A549 (cell line): ENCODE measurements around the gene SEMA6B. TPM values are rescaled to one million over a fixed set of nuclear protein-coding genes. Genes with fewer than 3 reads are reported as not detected.

Experiments
- ATAC-seq, 2 experiments: fragments of 200-7000 bp in 1 of 2; fragments of >200 bp in 1 of 2; cut with Nextera tagmentation in 1 of 2; cut with Tn5 transposase in 1 of 2; 3 replicates each; pipeline versions ENCODE4 v1.8.0 to v1.9.1; 2018 to 2020; ENCODE audit warnings: mild to moderate bottlenecking in 1 of 2, moderate library complexity in 1 of 2
- CTCF ChIA-PET: fragments of 300-600 bp; sonication (Branson Sonifier 250); formaldehyde crosslinking; extraction: SDS; loops from one replicate; lab custom pipeline; 2021; ENCODE audit warnings: antibody characterized with exemption, inconsistent platforms; lab: Yijun Ruan, JAX
- POLR2A ChIA-PET: fragments of 350-600 bp; formaldehyde crosslinking; extraction: SDS; loops from one replicate; lab custom pipeline; 2021; ENCODE audit warnings: antibody characterized with exemption, inconsistent platforms; lab: Yijun Ruan, JAX
- DNase-seq, 2 experiments: peaks; one replicate each; pipeline versions ENCODE4 v3.0.0 to v3.0.0-alpha.2; 2011 to 2016; ENCODE audit warnings: low read depth in 1 of 2, low spot score in 1 of 2
- FAIRE-seq: peaks from 2 replicates; lab custom pipeline; 2011; peaks lifted over from hg19 to GRCh38; lab: Jason Lieb, UNC
- H3K27ac ChIP-seq, 2 experiments: fragments of >200 bp; sonication (Bioruptor Twin); formaldehyde crosslinking; 3 replicates each; pipeline ENCODE4 v1.5.1; 2016 to 2017
- H3K4me1 ChIP-seq: fragments of >200 bp; sonication (Bioruptor Twin); formaldehyde crosslinking; 3 replicates; pipeline ENCODE4 v1.6.1; 2016
- H3K4me2 ChIP-seq: fragments of >200 bp; sonication (Bioruptor Twin); formaldehyde crosslinking; 3 replicates; pipeline ENCODE4 v1.6.1; 2016
- H3K4me3 ChIP-seq: fragments of >200 bp; sonication (Bioruptor Twin); formaldehyde crosslinking; 3 replicates; pipeline ENCODE4 v1.5.1; 2016
- H3K9me3 ChIP-seq: fragments of >200 bp; sonication (Bioruptor Twin); formaldehyde crosslinking; 3 replicates; pipeline ENCODE4 v1.6.1; 2016
- CEBPB ChIP-seq, 2 experiments: fragments of >200 bp in 1 of 2; sonication (Bioruptor Twin) in 1 of 2; formaldehyde crosslinking in 1 of 2; IDR thresholded peaks; 2 replicates each; pipeline ENCODE4 v1.6.1; 2012 to 2016
- CHD2 ChIP-seq: fragments of 150-350 bp; IDR thresholded peaks from 2 replicates; pipeline ENCODE4 v1.6.1; 2014; ENCODE audit warnings: low read length; ENCODE audit not compliant: partially characterized antibody
- EHF ChIP-seq: fragments of 250-450 bp; sonication (Bioruptor Pico); IDR thresholded peaks from 2 replicates; pipeline ENCODE4 v1.5.0; 2020; ENCODE audit warnings: mild to moderate bottlenecking
- HDAC2 ChIP-seq: fragments of 200-600 bp; sonication (generic); IDR thresholded peaks from 2 replicates; pipeline ENCODE4 v1.6.1; 2016
- HOXA7 ChIP-seq: fragments of 250-450 bp; sonication (Bioruptor Pico); IDR thresholded peaks from 2 replicates; pipeline ENCODE4 v1.5.0; 2020; ENCODE audit warnings: mild to moderate bottlenecking, moderate library complexity
- HOXB5 ChIP-seq: fragments of 250-450 bp; sonication (Bioruptor Pico); IDR thresholded peaks from 2 replicates; pipeline ENCODE4 v1.5.0; 2020; ENCODE audit warnings: mild to moderate bottlenecking, moderate library complexity
- JUNB ChIP-seq: fragments of >200 bp; sonication (Bioruptor Twin); formaldehyde crosslinking; IDR thresholded peaks from 2 replicates; pipeline ENCODE4 v1.6.1; 2016
- KDM1A ChIP-seq: fragments of 200-600 bp; sonication (generic); IDR thresholded peaks from 2 replicates; pipeline ENCODE4 v1.6.1; 2016; ENCODE audit warnings: low read depth, mild to moderate bottlenecking
- MAFK ChIP-seq: fragments of 450-650 bp; IDR thresholded peaks from 2 replicates; pipeline ENCODE4 v1.6.1; 2014; ENCODE audit not compliant: partially characterized antibody
- NFE2L2 ChIP-seq: fragments of 150-350 bp; conservative IDR thresholded peaks from 2 replicates; pipeline ENCODE4 v1.6.1; 2014; ENCODE audit warnings: low read length
- NR3C1 ChIP-seq: fragments of >200 bp; sonication (Bioruptor Twin); formaldehyde crosslinking; IDR thresholded peaks from 3 replicates; pipeline ENCODE4 v1.6.1; 2017
- PHF8 ChIP-seq: fragments of 200-600 bp; sonication (generic); IDR thresholded peaks from 2 replicates; pipeline ENCODE4 v1.6.1; 2016; ENCODE audit warnings: low read depth, mild to moderate bottlenecking, antibody characterized with exemption, moderate library complexity, borderline replicate concordance
- POLR2A ChIP-seq: IDR thresholded peaks from 2 replicates; pipeline ENCODE4 v1.6.1; 2012; ENCODE audit warnings: mild to moderate bottlenecking, low read length
- POLR2AphosphoS2 ChIP-seq: conservative IDR thresholded peaks from 2 replicates; pipeline ENCODE4 v1.6.1; 2012; ENCODE audit warnings: low read length, improper control_type of control experiment, inconsistent platforms
- RFX5 ChIP-seq: fragments of 450-650 bp; IDR thresholded peaks from 2 replicates; pipeline ENCODE4 v1.7.1; 2014; ENCODE audit warnings: antibody characterized with exemption, mild to moderate bottlenecking, moderate library complexity
- SMC3 ChIP-seq: fragments of >200 bp; sonication (Bioruptor Twin); formaldehyde crosslinking; IDR thresholded peaks from 3 replicates; pipeline ENCODE4 v1.6.1; 2018; ENCODE audit warnings: inconsistent platforms
- SREBF2 ChIP-seq: fragments of 450-650 bp; IDR thresholded peaks from 2 replicates; pipeline ENCODE4 v1.6.1; 2014; ENCODE audit warnings: mild to moderate bottlenecking, moderate library complexity
- ZFP36 ChIP-seq: fragments of 450-650 bp; IDR thresholded peaks from 2 replicates; pipeline ENCODE4 v1.6.1; 2014; ENCODE audit warnings: borderline replicate concordance; ENCODE audit not compliant: partially characterized antibody
- WGBS: methylation state at CpG from one replicate; pipeline ENCODE4 v1.1.6; 2017; ENCODE audit errors: missing lambda C conversion rate; 5-methylcytosine and 5-hydroxymethylcytosine counted together
- polyA plus RNA-seq, 4 experiments: library from polyadenylated mRNA; depleted of rRNA in 3 of 4; stranded (reverse); fragments of >200 nt; fragmentation: RNase III in 1 of 4; extraction: RNeasy Plus Mini Kit Qiagen cat#74134 plus additional on column Dnase treatment in 1 of 4; gene quantifications; 2 replicates in 3 of 4; 3 replicates in 1 of 4; pipeline ENCODE4 v1.2.3, GENCODE V29; 2011 to 2017
- TF ChIP-seq, protein P1 (sequence below): fragments of >200 bp; sonication (Bioruptor Twin); formaldehyde crosslinking; IDR thresholded peaks from 3 replicates; pipeline ENCODE4 v1.5.1; 2016
- TF ChIP-seq, protein P2 (sequence below): IDR thresholded peaks from 2 replicates; pipeline ENCODE4 v1.6.1; 2012; ENCODE audit warnings: low read depth, borderline replicate concordance
- TF ChIP-seq, protein P3 (sequence below): IDR thresholded peaks from 2 replicates; pipeline ENCODE4 v1.6.1; 2012
- TF ChIP-seq, protein P4 (sequence below): fragments of 200-600 bp; sonication (generic); IDR thresholded peaks from 2 replicates; pipeline ENCODE4 v1.6.1; 2016; ENCODE audit warnings: antibody characterized with exemption, mild to moderate bottlenecking, moderate library complexity
- TF ChIP-seq, protein P5 (sequence below): fragments of >200 bp; sonication (Bioruptor Twin); formaldehyde crosslinking; IDR thresholded peaks from 3 replicates; pipeline ENCODE4 v1.6.1; 2016
- TF ChIP-seq, protein P6 (sequence below): fragments of 450-650 bp; IDR thresholded peaks from 2 replicates; pipeline ENCODE4 v1.6.1; 2014; ENCODE audit warnings: antibody characterized with exemption
- TF ChIP-seq, protein P7 (sequence below): IDR thresholded peaks from 2 replicates; pipeline ENCODE4 v1.6.1; 2012

The SEMA6B gene
- polyA plus RNA-seq, 2 of the 4 experiments (the other 2 are of a cell fraction), result 5.7 to 9.0 TPM

DNA sequence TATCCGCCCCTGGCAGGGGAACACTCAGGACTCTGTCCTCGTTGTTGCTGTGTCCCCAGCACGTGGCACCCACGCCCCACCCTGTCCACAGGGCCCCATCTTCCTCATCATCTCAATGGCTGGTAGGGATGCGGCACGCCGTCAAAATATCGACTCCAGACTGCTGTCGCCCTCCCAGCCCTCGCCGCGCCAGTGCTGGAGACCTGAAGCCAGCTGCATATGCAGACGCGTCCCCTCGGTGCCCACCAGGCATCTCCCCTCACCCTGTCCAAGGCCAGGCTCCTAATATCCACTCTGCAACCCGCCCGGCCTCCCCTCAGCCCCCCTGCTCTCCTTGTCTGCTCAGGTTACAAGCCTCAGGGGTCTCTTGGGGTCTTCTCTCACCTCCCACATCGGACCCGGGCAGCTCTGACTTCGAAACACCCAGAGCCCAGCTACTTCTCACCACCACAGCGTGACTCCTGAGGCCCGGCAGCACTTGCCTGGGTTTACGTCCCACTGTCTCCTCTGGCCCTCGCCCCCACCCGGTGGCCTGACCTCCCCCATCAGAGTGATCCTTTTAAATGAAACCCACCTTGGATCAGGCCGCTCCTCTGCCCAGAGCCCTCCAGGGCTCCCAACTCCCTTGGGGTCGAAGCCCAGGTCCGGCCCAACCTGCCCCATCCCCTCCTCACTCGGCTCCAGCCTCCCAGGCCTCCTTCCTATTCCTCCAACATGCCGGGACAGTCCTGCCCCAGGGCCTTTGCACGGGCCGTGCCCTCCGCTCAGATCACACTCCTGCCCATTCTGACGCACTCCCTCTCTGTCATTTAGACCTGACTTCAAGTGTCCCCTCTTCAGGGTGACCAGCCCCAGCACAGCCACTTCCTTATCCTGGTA is 53.7 kb downstream of the SEMA6B start (continued):
- TF ChIP-seq, protein P1, sequence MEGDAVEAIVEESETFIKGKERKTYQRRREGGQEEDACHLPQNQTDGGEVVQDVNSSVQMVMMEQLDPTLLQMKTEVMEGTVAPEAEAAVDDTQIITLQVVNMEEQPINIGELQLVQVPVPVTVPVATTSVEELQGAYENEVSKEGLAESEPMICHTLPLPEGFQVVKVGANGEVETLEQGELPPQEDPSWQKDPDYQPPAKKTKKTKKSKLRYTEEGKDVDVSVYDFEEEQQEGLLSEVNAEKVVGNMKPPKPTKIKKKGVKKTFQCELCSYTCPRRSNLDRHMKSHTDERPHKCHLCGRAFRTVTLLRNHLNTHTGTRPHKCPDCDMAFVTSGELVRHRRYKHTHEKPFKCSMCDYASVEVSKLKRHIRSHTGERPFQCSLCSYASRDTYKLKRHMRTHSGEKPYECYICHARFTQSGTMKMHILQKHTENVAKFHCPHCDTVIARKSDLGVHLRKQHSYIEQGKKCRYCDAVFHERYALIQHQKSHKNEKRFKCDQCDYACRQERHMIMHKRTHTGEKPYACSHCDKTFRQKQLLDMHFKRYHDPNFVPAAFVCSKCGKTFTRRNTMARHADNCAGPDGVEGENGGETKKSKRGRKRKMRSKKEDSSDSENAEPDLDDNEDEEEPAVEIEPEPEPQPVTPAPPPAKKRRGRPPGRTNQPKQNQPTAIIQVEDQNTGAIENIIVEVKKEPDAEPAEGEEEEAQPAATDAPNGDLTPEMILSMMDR, result no peak
- TF ChIP-seq POLR2A, result no peak

DNA sequence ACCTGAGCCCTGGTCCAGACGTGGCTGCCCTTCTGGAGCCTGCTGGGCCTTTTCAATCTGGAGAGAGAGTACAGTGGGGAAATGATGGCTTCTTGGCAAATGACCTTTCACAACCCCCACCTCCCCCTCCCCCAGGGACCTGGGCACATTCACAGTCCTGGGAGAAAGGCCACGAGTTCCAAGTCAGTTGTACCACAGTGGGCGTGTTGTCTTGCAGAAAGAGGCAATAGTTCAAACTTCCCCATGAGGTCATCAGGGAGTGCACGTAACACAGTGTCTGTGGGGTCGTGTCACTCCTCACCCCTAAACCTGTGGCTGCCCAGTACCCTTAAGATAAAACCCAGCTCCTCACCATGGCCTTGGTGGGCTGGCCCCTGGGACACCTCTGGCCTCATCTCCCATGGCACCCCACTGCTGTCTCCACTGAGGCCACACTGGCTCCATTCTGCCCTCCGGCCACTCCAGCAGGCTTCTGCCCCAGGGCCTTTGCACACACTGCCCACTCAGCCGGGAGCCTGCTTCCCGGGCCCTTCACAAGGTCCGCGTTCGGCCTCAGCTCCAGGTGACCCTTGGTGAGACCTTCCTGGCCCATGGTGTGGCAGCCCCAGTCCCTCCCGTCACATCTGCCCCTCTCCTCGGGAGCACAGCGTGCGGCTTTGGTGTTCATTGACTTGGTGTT is 54.5 kb downstream of the SEMA6B start:
- no peak for ATAC-seq
- no peaks in the 10 kb centered on the region for H3K9me3 ChIP-seq
- TF ChIP-seq POLR2A (no peak), MAFK (no peak), CEBPB (IDR thresholded peaks at IDR 0.05) (no peak), ZFP36 (no peak), PHF8 (no peak), SMC3 (no peak), POLR2AphosphoS2 (no peak), HOXA7 (CRISPR knock-in tag) (no peak), NFE2L2 (no peak), CHD2 (no peak), RFX5 (no peak)
- TF ChIP-seq, protein P2, sequence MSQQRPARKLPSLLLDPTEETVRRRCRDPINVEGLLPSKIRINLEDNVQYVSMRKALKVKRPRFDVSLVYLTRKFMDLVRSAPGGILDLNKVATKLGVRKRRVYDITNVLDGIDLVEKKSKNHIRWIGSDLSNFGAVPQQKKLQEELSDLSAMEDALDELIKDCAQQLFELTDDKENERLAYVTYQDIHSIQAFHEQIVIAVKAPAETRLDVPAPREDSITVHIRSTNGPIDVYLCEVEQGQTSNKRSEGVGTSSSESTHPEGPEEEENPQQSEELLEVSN, result no peak
- TF ChIP-seq, protein P3, sequence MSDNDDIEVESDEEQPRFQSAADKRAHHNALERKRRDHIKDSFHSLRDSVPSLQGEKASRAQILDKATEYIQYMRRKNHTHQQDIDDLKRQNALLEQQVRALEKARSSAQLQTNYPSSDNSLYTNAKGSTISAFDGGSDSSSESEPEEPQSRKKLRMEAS, result no peak
- TF ChIP-seq, all 56 proteins: peak for 0
- no peak for FAIRE-seq
- POLR2A ChIA-PET, result no interaction called here
- H3K27ac ChIP-seq, result no peak overlapping the region
- 83% methylated on average over 11 of the region's 15 CpGs for WGBS
- no peak for DNase-seq
- no peaks in the 10 kb centered on the region for H3K4me1 ChIP-seq
- H3K4me2 ChIP-seq, result no peak overlapping the region
- CTCF ChIA-PET, result interaction anchor here (1.3 to 3.1 kb wide), 2 partner anchors 18 to 20 kb away, joined by 4 to 14 read pairs; no protein-coding TSS in a partner anchor
- H3K4me3 ChIP-seq, result no peak overlapping the region

DNA sequence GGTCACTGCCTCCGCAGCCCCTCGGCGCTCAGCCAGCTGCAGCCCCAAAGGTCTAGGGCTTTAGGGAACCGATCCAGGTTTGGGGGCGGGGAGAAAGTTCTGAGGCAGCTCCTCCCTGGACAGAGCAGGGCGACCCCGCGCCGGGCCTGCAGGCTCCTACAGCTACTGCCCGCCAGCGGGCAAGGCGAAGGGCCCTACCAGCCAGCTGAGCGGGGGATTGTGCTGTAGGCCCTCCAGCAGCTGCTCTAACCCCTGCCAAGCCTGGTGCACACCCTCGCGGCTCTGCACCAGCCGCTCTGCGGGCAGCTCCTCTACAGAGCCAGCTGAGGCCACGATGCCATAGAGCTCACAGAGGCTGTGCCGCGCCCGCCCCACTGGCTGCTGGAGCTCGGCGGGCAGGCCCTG is 55.2 kb downstream of the SEMA6B start:
- H3K4me3 ChIP-seq, result no peak overlapping the region
- H3K4me1 ChIP-seq, result no peaks in the 10 kb centered on the region
- H3K9me3 ChIP-seq, result no peaks in the 10 kb centered on the region
- DNase-seq, result no peak
- POLR2A ChIA-PET, result no interaction called here
- ATAC-seq, result no peak; a peak in 2 of 6 replicates
- FAIRE-seq, result no peak
- H3K4me2 ChIP-seq, result no peak overlapping the region
- WGBS, result 90% methylated on average over 8 of the region's 23 CpGs
- H3K27ac ChIP-seq, result no peak overlapping the region
- CTCF ChIA-PET, result interaction anchor here (1.3 to 3.1 kb wide), 2 partner anchors 19 to 21 kb away, joined by 4 to 14 read pairs; no protein-coding TSS in a partner anchor
- no peak for TF ChIP-seq HOXA7 (CRISPR knock-in tag)
- no peak for TF ChIP-seq MAFK
- TF ChIP-seq KDM1A, result no peak
- no peak for TF ChIP-seq JUNB
- no peak for TF ChIP-seq NR3C1
- TF ChIP-seq HDAC2, result no peak
- no peak for TF ChIP-seq HOXB5
- TF ChIP-seq, protein P4, sequence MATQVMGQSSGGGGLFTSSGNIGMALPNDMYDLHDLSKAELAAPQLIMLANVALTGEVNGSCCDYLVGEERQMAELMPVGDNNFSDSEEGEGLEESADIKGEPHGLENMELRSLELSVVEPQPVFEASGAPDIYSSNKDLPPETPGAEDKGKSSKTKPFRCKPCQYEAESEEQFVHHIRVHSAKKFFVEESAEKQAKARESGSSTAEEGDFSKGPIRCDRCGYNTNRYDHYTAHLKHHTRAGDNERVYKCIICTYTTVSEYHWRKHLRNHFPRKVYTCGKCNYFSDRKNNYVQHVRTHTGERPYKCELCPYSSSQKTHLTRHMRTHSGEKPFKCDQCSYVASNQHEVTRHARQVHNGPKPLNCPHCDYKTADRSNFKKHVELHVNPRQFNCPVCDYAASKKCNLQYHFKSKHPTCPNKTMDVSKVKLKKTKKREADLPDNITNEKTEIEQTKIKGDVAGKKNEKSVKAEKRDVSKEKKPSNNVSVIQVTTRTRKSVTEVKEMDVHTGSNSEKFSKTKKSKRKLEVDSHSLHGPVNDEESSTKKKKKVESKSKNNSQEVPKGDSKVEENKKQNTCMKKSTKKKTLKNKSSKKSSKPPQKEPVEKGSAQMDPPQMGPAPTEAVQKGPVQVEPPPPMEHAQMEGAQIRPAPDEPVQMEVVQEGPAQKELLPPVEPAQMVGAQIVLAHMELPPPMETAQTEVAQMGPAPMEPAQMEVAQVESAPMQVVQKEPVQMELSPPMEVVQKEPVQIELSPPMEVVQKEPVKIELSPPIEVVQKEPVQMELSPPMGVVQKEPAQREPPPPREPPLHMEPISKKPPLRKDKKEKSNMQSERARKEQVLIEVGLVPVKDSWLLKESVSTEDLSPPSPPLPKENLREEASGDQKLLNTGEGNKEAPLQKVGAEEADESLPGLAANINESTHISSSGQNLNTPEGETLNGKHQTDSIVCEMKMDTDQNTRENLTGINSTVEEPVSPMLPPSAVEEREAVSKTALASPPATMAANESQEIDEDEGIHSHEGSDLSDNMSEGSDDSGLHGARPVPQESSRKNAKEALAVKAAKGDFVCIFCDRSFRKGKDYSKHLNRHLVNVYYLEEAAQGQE, result no peak
- TF ChIP-seq, protein P5, sequence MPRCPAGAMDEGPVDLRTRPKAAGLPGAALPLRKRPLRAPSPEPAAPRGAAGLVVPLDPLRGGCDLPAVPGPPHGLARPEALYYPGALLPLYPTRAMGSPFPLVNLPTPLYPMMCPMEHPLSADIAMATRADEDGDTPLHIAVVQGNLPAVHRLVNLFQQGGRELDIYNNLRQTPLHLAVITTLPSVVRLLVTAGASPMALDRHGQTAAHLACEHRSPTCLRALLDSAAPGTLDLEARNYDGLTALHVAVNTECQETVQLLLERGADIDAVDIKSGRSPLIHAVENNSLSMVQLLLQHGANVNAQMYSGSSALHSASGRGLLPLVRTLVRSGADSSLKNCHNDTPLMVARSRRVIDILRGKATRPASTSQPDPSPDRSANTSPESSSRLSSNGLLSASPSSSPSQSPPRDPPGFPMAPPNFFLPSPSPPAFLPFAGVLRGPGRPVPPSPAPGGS, result no peak
- TF ChIP-seq, protein P6, sequence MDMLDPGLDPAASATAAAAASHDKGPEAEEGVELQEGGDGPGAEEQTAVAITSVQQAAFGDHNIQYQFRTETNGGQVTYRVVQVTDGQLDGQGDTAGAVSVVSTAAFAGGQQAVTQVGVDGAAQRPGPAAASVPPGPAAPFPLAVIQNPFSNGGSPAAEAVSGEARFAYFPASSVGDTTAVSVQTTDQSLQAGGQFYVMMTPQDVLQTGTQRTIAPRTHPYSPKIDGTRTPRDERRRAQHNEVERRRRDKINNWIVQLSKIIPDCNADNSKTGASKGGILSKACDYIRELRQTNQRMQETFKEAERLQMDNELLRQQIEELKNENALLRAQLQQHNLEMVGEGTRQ, result no peak
- no peak for TF ChIP-seq EHF
- no peak for TF ChIP-seq SREBF2
- no peak for TF ChIP-seq SMC3
- TF ChIP-seq, protein P7, sequence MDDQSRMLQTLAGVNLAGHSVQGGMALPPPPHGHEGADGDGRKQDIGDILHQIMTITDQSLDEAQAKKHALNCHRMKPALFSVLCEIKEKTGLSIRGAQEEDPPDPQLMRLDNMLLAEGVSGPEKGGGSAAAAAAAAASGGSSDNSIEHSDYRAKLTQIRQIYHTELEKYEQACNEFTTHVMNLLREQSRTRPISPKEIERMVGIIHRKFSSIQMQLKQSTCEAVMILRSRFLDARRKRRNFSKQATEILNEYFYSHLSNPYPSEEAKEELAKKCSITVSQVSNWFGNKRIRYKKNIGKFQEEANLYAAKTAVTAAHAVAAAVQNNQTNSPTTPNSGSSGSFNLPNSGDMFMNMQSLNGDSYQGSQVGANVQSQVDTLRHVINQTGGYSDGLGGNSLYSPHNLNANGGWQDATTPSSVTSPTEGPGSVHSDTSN, result no peak
